Prostate gland (tissue), 2 donors: ENCODE measurements around the gene ELMO1. TPM values are rescaled to one million over a fixed set of nuclear protein-coding genes. Genes with fewer than 3 reads are reported as not detected.

Source experiments
- DNase-seq: peaks from one replicate; pipeline ENCODE4 v3.0.0-alpha.2; 2019; ENCODE audit warnings: low spot score
- H3K27ac ChIP-seq, 2 donors: fragments of 200-600 bp; sonication (generic); 2 replicates each; pipeline ENCODE4 v1.5.1; 2017 to 2019
- H3K27me3 ChIP-seq: fragments of 200-600 bp; sonication (generic); replicated peaks from 2 replicates; pipeline ENCODE4 v1.5.1; 2019; ENCODE audit not compliant: insufficient read depth
- H3K36me3 ChIP-seq, 2 donors: fragments of 200-600 bp; sonication (generic); 1 replicate in 1 of 2; 2 replicates in 1 of 2; pipeline versions ENCODE4 v1.5.1 to v1.8.1; 2017 to 2019
- H3K4me1 ChIP-seq: fragments of 200-600 bp; sonication (generic); replicated peaks from 2 replicates; pipeline ENCODE4 v1.5.1; 2019
- H3K4me3 ChIP-seq, 2 donors: fragments of 200-600 bp; sonication (generic); 2 replicates each; pipeline ENCODE4 v1.5.1; 2017 to 2019
- H3K9me3 ChIP-seq: fragments of 200-600 bp; sonication (generic); 2 replicates; pipeline ENCODE4 v1.5.1; 2017
- POLR2A ChIP-seq: fragments of 450-650 bp; IDR thresholded peaks from one replicate; pipeline ENCODE4 v1.6.1; 2016; ENCODE audit warnings: antibody characterized with exemption, mild to moderate bottlenecking
- POLR2AphosphoS5 ChIP-seq: sonication (generic); formaldehyde crosslinking; IDR thresholded peaks from one replicate; pipeline ENCODE4 v1.6.1; 2017; ENCODE audit warnings: antibody characterized with exemption
- WGBS: methylation state at CpG from one replicate; pipeline ENCODE4 v1.1.5; 2018; 5-methylcytosine and 5-hydroxymethylcytosine counted together
- intact Hi-C: fragments of 100-400 bp; cut with DNase I; formaldehyde crosslinking; loops from one replicate; pipeline ENCODE4 v1.14.2; 2022
- microRNA counts, 2 donors: library from miRNA; unstranded; fragments of <30 nt; microRNA quantifications; one replicate each; lab custom pipeline; 2016 to 2017
- microRNA-seq: library from miRNA; unstranded; fragments of <30 nt; microRNA quantifications from one replicate; pipeline ENCODE4, GENCODE V29; 2016
- small RNA-seq, 2 donors: library from RNA; depleted of rRNA; stranded (forward); fragments of <200 nt; gene quantifications; one replicate each; pipeline ENCODE3, GENCODE V24; 2016
- total RNA-seq, 2 donors: library from RNA; depleted of rRNA; stranded (reverse); fragments of >200 nt; gene quantifications; one replicate each; pipeline ENCODE4 v1.1.0, GENCODE V29; 2016
- TF ChIP-seq, protein P1 (sequence below), 4 experiments: fragments of 200-600 bp in 2 of 4; fragments of 450-650 bp in 2 of 4; sonication (generic) in 2 of 4; IDR thresholded peaks; 1 replicate in 3 of 4; 2 replicates in 1 of 4; pipeline ENCODE4 v1.5.1; 2016 to 2019; ENCODE audit warnings: antibody characterized with exemption in 4 of 4, mild to moderate bottlenecking in 2 of 4, moderate library complexity in 2 of 4

Gene ELMO1
- total RNA-seq, 2 donors from 2014 or later, result 6.7 to 19.3 TPM

DNA sequence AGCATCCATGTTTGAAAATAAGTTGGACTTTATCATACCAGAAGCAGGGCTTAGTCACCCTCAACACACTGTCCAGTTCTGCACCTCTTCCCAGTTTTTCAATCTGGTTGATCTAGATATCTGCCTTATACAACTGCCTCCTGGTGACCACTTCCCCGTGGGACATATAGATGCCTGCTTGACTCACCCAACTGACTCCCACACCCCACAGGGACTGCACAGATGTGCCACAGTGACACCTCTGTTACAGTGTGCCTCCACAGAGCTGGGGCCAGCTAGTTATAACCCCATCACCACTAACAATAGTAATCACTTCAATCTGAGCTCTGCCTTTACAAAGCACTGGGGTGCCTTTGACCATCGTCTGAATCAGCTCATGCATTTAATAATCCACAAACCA, 641.8 kb downstream of the ELMO1 start:
- WGBS, result 80% methylated on average over 2 of the region's 2 CpGs
- Histone ChIP-seq H3K36me3 (no peaks in the 10 kb centered on the region), H3K4me1 (no peaks in the 10 kb centered on the region), H3K4me3 (no peak overlapping the region), H3K9me3 (no peaks in the 10 kb centered on the region), H3K27ac (no peak overlapping the region), H3K27me3 (no peaks in the 10 kb centered on the region)
- no peak for DNase-seq
- TF ChIP-seq, protein P1, sequence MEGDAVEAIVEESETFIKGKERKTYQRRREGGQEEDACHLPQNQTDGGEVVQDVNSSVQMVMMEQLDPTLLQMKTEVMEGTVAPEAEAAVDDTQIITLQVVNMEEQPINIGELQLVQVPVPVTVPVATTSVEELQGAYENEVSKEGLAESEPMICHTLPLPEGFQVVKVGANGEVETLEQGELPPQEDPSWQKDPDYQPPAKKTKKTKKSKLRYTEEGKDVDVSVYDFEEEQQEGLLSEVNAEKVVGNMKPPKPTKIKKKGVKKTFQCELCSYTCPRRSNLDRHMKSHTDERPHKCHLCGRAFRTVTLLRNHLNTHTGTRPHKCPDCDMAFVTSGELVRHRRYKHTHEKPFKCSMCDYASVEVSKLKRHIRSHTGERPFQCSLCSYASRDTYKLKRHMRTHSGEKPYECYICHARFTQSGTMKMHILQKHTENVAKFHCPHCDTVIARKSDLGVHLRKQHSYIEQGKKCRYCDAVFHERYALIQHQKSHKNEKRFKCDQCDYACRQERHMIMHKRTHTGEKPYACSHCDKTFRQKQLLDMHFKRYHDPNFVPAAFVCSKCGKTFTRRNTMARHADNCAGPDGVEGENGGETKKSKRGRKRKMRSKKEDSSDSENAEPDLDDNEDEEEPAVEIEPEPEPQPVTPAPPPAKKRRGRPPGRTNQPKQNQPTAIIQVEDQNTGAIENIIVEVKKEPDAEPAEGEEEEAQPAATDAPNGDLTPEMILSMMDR (IDR thresholded peaks at IDR 0.05), result no peak
- TF ChIP-seq POLR2A (no peak), POLR2AphosphoS5 (no peak)
- intact Hi-C loops, result no loop called here

MicroRNAs encoded within 50 kb of the gene (microRNA counts, 767-probe panel; counts per million panel counts)
- 1,721 to 2,180 counts per million in 2 donors for microRNA hsa-miR-1200 (lab: Ali Mortazavi, UCI)

Small RNA genes within 50 kb of the gene (microRNA-seq; reads per million reads assigned to microRNA genes)
- gene MIR1200, result not detected

Small RNA genes within 50 kb of the gene (small RNA-seq; reads per million reads assigned to genes)
- gene MIR1200 (0 reads per million in 2 donors), gene RF00019 (0 reads per million in 2 donors), gene RF00432 (0 reads per million in 2 donors), gene RNU6-565P (0 reads per million in 2 donors)

Other genes starting within 250 kb of the ELMO1 start
- gene GPR141, start 234.9 kb upstream of the ELMO1 start, total RNA-seq, result 1 to 10 TPM in 1 of 2 donors, under 1 TPM in 1; 0.36 to 1.1 TPM